DOHH2 (cell line): ENCODE data around the gene ANKS1B.

Source experiments
- EZH2phosphoT487 ChIP-seq: fragments of 200-600 bp; sonication (generic); IDR thresholded peaks from 2 replicates; pipeline ENCODE4 v1.6.1; 2017; ENCODE audit warnings: borderline replicate concordance, mild to moderate bottlenecking, antibody characterized with exemption, low read length, moderate library complexity, mixed read lengths
- TF ChIP-seq, protein P1 (sequence below): fragments of 200-600 bp; sonication (generic); IDR thresholded peaks from one replicate; pipeline ENCODE4 v1.5.1; 2014; ENCODE audit warnings: antibody characterized with exemption, mild to moderate bottlenecking, low read depth, low read length; ENCODE audit not compliant: poor library complexity, severe bottlenecking

DNA sequence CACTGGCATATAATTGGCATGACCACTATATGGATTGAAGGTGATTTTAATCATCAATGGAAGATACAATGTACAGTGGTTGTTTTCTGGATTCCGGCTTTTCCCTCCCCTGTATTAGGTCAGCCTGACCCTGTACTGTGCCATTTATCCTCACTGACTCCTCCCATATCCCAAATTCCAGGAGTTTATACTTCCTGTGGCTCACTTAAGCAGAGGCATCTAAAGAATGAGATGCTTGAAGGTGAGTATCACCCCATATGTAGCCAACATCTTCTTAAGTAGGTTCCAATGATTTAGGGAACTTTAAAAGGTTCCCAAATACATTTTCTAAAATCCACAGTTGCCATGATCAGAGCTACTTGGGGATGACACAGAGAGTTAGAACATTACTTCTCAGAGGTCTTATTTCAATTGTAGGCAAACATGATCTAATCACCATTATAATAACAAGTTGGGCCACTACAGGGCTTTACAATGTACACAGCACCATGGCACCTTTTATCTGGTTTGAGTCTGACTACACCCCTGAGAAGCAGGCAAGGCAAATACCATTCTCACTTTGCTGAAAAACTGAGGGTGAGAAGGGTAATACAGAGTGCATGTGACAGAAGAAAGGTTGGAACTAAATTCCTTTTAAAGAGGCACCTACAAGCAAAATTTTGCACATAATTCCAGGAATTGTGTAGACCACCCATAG, 549.5 kb downstream of the ANKS1B start:
- TF ChIP-seq, protein P1, sequence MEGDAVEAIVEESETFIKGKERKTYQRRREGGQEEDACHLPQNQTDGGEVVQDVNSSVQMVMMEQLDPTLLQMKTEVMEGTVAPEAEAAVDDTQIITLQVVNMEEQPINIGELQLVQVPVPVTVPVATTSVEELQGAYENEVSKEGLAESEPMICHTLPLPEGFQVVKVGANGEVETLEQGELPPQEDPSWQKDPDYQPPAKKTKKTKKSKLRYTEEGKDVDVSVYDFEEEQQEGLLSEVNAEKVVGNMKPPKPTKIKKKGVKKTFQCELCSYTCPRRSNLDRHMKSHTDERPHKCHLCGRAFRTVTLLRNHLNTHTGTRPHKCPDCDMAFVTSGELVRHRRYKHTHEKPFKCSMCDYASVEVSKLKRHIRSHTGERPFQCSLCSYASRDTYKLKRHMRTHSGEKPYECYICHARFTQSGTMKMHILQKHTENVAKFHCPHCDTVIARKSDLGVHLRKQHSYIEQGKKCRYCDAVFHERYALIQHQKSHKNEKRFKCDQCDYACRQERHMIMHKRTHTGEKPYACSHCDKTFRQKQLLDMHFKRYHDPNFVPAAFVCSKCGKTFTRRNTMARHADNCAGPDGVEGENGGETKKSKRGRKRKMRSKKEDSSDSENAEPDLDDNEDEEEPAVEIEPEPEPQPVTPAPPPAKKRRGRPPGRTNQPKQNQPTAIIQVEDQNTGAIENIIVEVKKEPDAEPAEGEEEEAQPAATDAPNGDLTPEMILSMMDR, result no peak
- no peak for TF ChIP-seq EZH2phosphoT487
